Measurements from ENCODE around the gene ARHGAP24. TPM values are rescaled to one million over a fixed set of nuclear protein-coding genes. Genes with fewer than 3 reads are reported as not detected.
"Not testable (repeated sequence)": the region's sequence is repeated elsewhere in the genome, so short reads cannot be mapped to it uniquely, and the experiment has no call there.

Gene ARHGAP24
- total RNA-seq, 2 donors from 2014 or later: 66.8 to 85.6 TPM

- Histone ChIP-seq H3K27me3 (ENCODE audit: control insufficient read depth, insufficient read depth, low read length, poor library complexity, severe bottlenecking) (no peaks in the 10 kb centered on the region), H3K9ac (ENCODE audit: extremely low read depth, low read length, poor library complexity, severe bottlenecking) (no peak overlapping the region), H3K4me1 (ENCODE audit: control insufficient read depth, insufficient read depth, low read length) (no peaks in the 10 kb centered on the region), H3K36me3 (ENCODE audit: control insufficient read depth, insufficient read depth, low read length) (peaks cover 26% of the 10 kb centered on the region), H3K9me3 (ENCODE audit: control insufficient read depth, low read length) (peaks cover 26% of the 10 kb centered on the region), H3K4me3 (ENCODE audit: low read length) (no peak overlapping the region), H3K27ac (ENCODE audit: low read depth, low read length) (no peak overlapping the region)
- H3K9me3 Mint-ChIP-seq: peaks cover 18% of the 10 kb centered on the region
- no peak for TF ChIP-seq CTCF (conservative IDR thresholded peaks at IDR 0.05)
- peaks cover 7% of the 10 kb centered on the region for H3K4me1 Mint-ChIP-seq
- H3K27ac Mint-ChIP-seq: no peak overlapping the region
- H3K4me3 Mint-ChIP-seq: no peak overlapping the region
- WGBS, 2 experiments (ENCODE audit: insufficient coverage in 1 of 2, insufficient read length in 1 of 2): 90 to 100% methylated on average over 1 of the region's 1 CpG
- H3K27me3 Mint-ChIP-seq (ENCODE audit: insufficient read depth): no peaks in the 10 kb centered on the region
- no peak for DNase-seq
- H3K36me3 Mint-ChIP-seq (ENCODE audit: low read depth): peaks cover 27% of the 10 kb centered on the region
These were observed 544.4 kb downstream of the ARHGAP24 start for GRCh38 chr4:86019362-86019761.

DNA sequence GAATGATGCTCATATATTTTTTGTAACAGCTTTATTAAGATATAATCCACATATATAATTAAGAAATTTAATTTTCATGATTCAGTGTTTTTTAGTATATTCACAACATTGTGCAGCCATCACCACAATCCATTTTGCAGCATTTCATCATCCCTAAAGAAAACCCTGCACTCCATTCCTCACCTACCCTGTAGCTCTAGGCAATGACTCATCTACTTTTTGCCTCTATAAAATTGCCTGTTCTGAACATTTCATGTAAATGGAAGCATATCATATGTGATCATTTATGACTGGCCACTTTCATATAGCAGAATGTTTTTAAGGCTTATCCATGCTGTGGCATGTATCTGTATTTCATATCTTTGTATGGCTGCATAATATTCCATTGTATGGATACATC is 545.0 kb downstream of the ARHGAP24 start:
- Mint-ChIP-seq H3K36me3 (ENCODE audit: low read depth) (peaks cover 27% of the 10 kb centered on the region), H3K27ac (no peak overlapping the region), H3K27me3 (ENCODE audit: insufficient read depth) (no peaks in the 10 kb centered on the region), H3K4me3 (no peak overlapping the region), H3K9me3 (peaks cover 18% of the 10 kb centered on the region), H3K4me1 (peaks cover 2% of the 10 kb centered on the region)
- TF ChIP-seq CTCF (conservative IDR thresholded peaks at IDR 0.05): no peak
- peaks cover 26% of the 10 kb centered on the region for H3K9me3 ChIP-seq (ENCODE audit: control insufficient read depth, low read length)
- no peaks in the 10 kb centered on the region for H3K27me3 ChIP-seq (ENCODE audit: control insufficient read depth, insufficient read depth, low read length, poor library complexity, severe bottlenecking)
- no peaks in the 10 kb centered on the region for H3K4me1 ChIP-seq (ENCODE audit: control insufficient read depth, insufficient read depth, low read length)
- peak overlapping the region; percentile 12 for H3K4me3 ChIP-seq (ENCODE audit: low read length)
- peaks cover 26% of the 10 kb centered on the region for H3K36me3 ChIP-seq (ENCODE audit: control insufficient read depth, insufficient read depth, low read length)
- no peak for DNase-seq
- no peak overlapping the region for H3K9ac ChIP-seq (ENCODE audit: extremely low read depth, low read length, poor library complexity, severe bottlenecking)
- H3K27ac ChIP-seq (ENCODE audit: low read depth, low read length): no peak overlapping the region

- Mint-ChIP-seq H3K36me3 (ENCODE audit: low read depth) (peaks cover 27% of the 10 kb centered on the region), H3K9me3 (peaks cover 18% of the 10 kb centered on the region)
- not testable (repeated sequence) for H3K4me3 ChIP-seq (ENCODE audit: low read length); DNase-seq; H3K27ac ChIP-seq (ENCODE audit: low read depth, low read length); H3K4me3 Mint-ChIP-seq; H3K27me3 Mint-ChIP-seq (ENCODE audit: insufficient read depth); H3K27me3 ChIP-seq (ENCODE audit: control insufficient read depth, insufficient read depth, low read length, poor library complexity, severe bottlenecking); H3K4me1 ChIP-seq (ENCODE audit: control insufficient read depth, insufficient read depth, low read length); H3K4me1 Mint-ChIP-seq; H3K27ac Mint-ChIP-seq; H3K9ac ChIP-seq (ENCODE audit: extremely low read depth, low read length, poor library complexity, severe bottlenecking)
- peaks cover 25% of the 10 kb centered on the region for H3K36me3 ChIP-seq (ENCODE audit: control insufficient read depth, insufficient read depth, low read length)
- WGBS, 2 experiments (ENCODE audit: insufficient coverage in 1 of 2, insufficient read length in 1 of 2): 95% methylated on average over 23 of the region's 24 CpGs; no CpG with 5 or more reads in 1 of the 2 experiments
- H3K9me3 ChIP-seq (ENCODE audit: control insufficient read depth, low read length): peaks cover 26% of the 10 kb centered on the region
These were observed 546.7 kb downstream of the ARHGAP24 start for GRCh38 chr4:86021671-86022070.

- Histone ChIP-seq H3K27ac (ENCODE audit: low read depth, low read length) (no peak overlapping the region), H3K4me1 (ENCODE audit: control insufficient read depth, insufficient read depth, low read length) (no peaks in the 10 kb centered on the region), H3K4me3 (ENCODE audit: low read length) (no peak overlapping the region), H3K9ac (ENCODE audit: extremely low read depth, low read length, poor library complexity, severe bottlenecking) (no peak overlapping the region), H3K9me3 (ENCODE audit: control insufficient read depth, low read length) (peaks cover 16% of the 10 kb centered on the region), H3K27me3 (ENCODE audit: control insufficient read depth, insufficient read depth, low read length, poor library complexity, severe bottlenecking) (no peaks in the 10 kb centered on the region), H3K36me3 (ENCODE audit: control insufficient read depth, insufficient read depth, low read length) (peaks cover 17% of the 10 kb centered on the region)
- Mint-ChIP-seq H3K4me3 (no peak overlapping the region), H3K27me3 (ENCODE audit: insufficient read depth) (no peaks in the 10 kb centered on the region), H3K27ac (no peak overlapping the region), H3K9me3 (peaks cover 8% of the 10 kb centered on the region), H3K36me3 (ENCODE audit: low read depth) (peaks cover 19% of the 10 kb centered on the region), H3K4me1 (no peaks in the 10 kb centered on the region)
- no peak for DNase-seq
- TF ChIP-seq CTCF (conservative IDR thresholded peaks at IDR 0.05): no peak
- 93 to 100% methylated on average over 5 to 8 of the region's 8 CpGs for WGBS, 2 experiments (ENCODE audit: insufficient coverage in 1 of 2, insufficient read length in 1 of 2)
These were observed 551.8 kb downstream of the ARHGAP24 start for GRCh38 chr4:86026720-86027119.

Measured in endodermal cell (in vitro differentiated cells).